ENCODE data around the gene NSD2. TPM values are rescaled to one million over a fixed set of nuclear protein-coding genes. Genes with fewer than 3 reads are reported as not detected.

NSD2 gene
- total RNA-seq, 1 experiment from 2014 or later, result 109 TPM

GRCh38 chr4:1952719-1953118, 81.5 kb downstream of the NSD2 start:
- H3K27ac Mint-ChIP-seq (ENCODE audit: low read depth, unreplicated experiment), result peak overlapping the region; percentile 57
- ChIA-PET CTCF (no interaction called here), POLR2A (no interaction called here)
- BruUV-seq (replicated peaks), result no TSS peak
- no peaks in the 10 kb centered on the region for H3K4me1 Mint-ChIP-seq (ENCODE audit: insufficient read depth, unreplicated experiment)
- no peaks in the 10 kb centered on the region for H3K9me3 Mint-ChIP-seq (ENCODE audit: unreplicated experiment)
- no peak for TF ChIP-seq CTCF (IDR thresholded peaks at IDR 0.05; ENCODE audit: unreplicated experiment)
- peaks cover 43% of the 10 kb centered on the region for H3K36me3 Mint-ChIP-seq (ENCODE audit: insufficient read depth, unreplicated experiment)
- H3K4me3 Mint-ChIP-seq (ENCODE audit: unreplicated experiment), result no peak overlapping the region
- intact Hi-C loops (cut with micrococcal nuclease), result no loop called here
- no peaks in the 10 kb centered on the region for H3K27me3 Mint-ChIP-seq (ENCODE audit: insufficient read depth, unreplicated experiment)
- DNase-seq (ENCODE audit: unreplicated experiment), result no peak

- H3K36me3 Mint-ChIP-seq (ENCODE audit: insufficient read depth, unreplicated experiment), result peaks cover 46% of the 10 kb centered on the region
- no peaks in the 10 kb centered on the region for H3K9me3 Mint-ChIP-seq (ENCODE audit: unreplicated experiment)
- ChIA-PET CTCF (interaction anchor here (0.6 kb wide), 1 partner anchor 144 kb away, joined by 3 read pairs; no protein-coding TSS in a partner anchor), POLR2A (interaction anchor here (0.7 kb wide), 1 partner anchor 23 kb away, joined by 3 read pairs; no protein-coding TSS in a partner anchor)
- no peak for TF ChIP-seq CTCF (IDR thresholded peaks at IDR 0.05; ENCODE audit: unreplicated experiment)
- H3K27me3 Mint-ChIP-seq (ENCODE audit: insufficient read depth, unreplicated experiment), result no peaks in the 10 kb centered on the region
- H3K4me3 Mint-ChIP-seq (ENCODE audit: unreplicated experiment), result no peak overlapping the region
- BruUV-seq (replicated peaks), result no TSS peak
- intact Hi-C loops (cut with micrococcal nuclease), result no loop called here
- no peak for DNase-seq (ENCODE audit: unreplicated experiment)
- H3K4me1 Mint-ChIP-seq (ENCODE audit: insufficient read depth, unreplicated experiment), result no peaks in the 10 kb centered on the region
- no peak overlapping the region for H3K27ac Mint-ChIP-seq (ENCODE audit: low read depth, unreplicated experiment)
Observed at GRCh38 chr4:1953335-1953734, 82.1 kb downstream of the NSD2 start.

- H3K4me3 Mint-ChIP-seq (ENCODE audit: unreplicated experiment), result no peak overlapping the region
- no peaks in the 10 kb centered on the region for H3K27me3 Mint-ChIP-seq (ENCODE audit: insufficient read depth, unreplicated experiment)
- CTCF ChIA-PET, result interaction anchor here (0.6 kb wide), 1 partner anchor 43 kb away, joined by 3 read pairs; no protein-coding TSS in a partner anchor
- intact Hi-C loops (cut with micrococcal nuclease), result no loop called here
- POLR2A ChIA-PET, result interaction anchor here (0.5 kb wide), 1 partner anchor 9 kb away, joined by 3 read pairs; no protein-coding TSS in a partner anchor
- H3K27ac Mint-ChIP-seq (ENCODE audit: low read depth, unreplicated experiment), result no peak overlapping the region
- no peaks in the 10 kb centered on the region for H3K4me1 Mint-ChIP-seq (ENCODE audit: insufficient read depth, unreplicated experiment)
- H3K9me3 Mint-ChIP-seq (ENCODE audit: unreplicated experiment), result no peaks in the 10 kb centered on the region
- BruUV-seq (replicated peaks), result no TSS peak
- no peak for TF ChIP-seq CTCF (IDR thresholded peaks at IDR 0.05; ENCODE audit: unreplicated experiment)
- H3K36me3 Mint-ChIP-seq (ENCODE audit: insufficient read depth, unreplicated experiment), result peaks cover 73% of the 10 kb centered on the region
- DNase-seq (ENCODE audit: unreplicated experiment), result no peak
Observed at GRCh38 chr4:1956631-1957030, 85.4 kb downstream of the NSD2 start.

GRCh38 chr4:1958276-1959103, 87.3 kb downstream of the NSD2 start:
- no peak for TF ChIP-seq CTCF (IDR thresholded peaks at IDR 0.05; ENCODE audit: unreplicated experiment)
- DNase-seq (ENCODE audit: unreplicated experiment), result no peak
- ChIA-PET CTCF (no interaction called here), POLR2A (no interaction called here)
- no peaks in the 10 kb centered on the region for H3K9me3 Mint-ChIP-seq (ENCODE audit: unreplicated experiment)
- peak overlapping the region; percentile 18 for H3K27ac Mint-ChIP-seq (ENCODE audit: low read depth, unreplicated experiment)
- no peak overlapping the region for H3K4me3 Mint-ChIP-seq (ENCODE audit: unreplicated experiment)
- intact Hi-C loops (cut with micrococcal nuclease), result no loop called here
- H3K4me1 Mint-ChIP-seq (ENCODE audit: insufficient read depth, unreplicated experiment), result no peaks in the 10 kb centered on the region
- BruUV-seq (replicated peaks), result no TSS peak
- H3K27me3 Mint-ChIP-seq (ENCODE audit: insufficient read depth, unreplicated experiment), result no peaks in the 10 kb centered on the region
- H3K36me3 Mint-ChIP-seq (ENCODE audit: insufficient read depth, unreplicated experiment), result peaks cover 86% of the 10 kb centered on the region
